Activated CD8-positive, alpha-beta T cell treated with anti-CD3 and anti-CD28 coated beads, Interleukin-2, amount 10 ng/mL, durations not matched to agents 7 days and 5 days (primary cell): ENCODE results near the gene FAM32A. TPM values are rescaled to one million over a fixed set of nuclear protein-coding genes. Genes with fewer than 3 reads are reported as not detected.
A peak's percentile ranks its signal among the peaks of the same experiment; 100 is the strongest.

Experiments
- ATAC-seq: fragments of 150-1000 bp; cut with Tn5 transposase; one replicate; pipeline ENCODE4 v1.10.0; 2021; ENCODE audit warnings: moderate library complexity
- CTCF ChIA-PET: fragments of 350-600 bp; sonication (Branson Sonifier 250); formaldehyde crosslinking; loops from one replicate; lab custom pipeline; 2021; ENCODE audit warnings: antibody characterized with exemption; lab: Charles Lee
- POLR2A ChIA-PET: fragments of 350-600 bp; sonication (Branson Sonifier 250); formaldehyde crosslinking; loops from one replicate; lab custom pipeline; 2021; ENCODE audit warnings: antibody characterized with exemption; lab: Charles Lee
- DNase-seq: peaks from one replicate; pipeline ENCODE4 v3.0.0-alpha.2; 2020
- H3K27ac Mint-ChIP-seq: one replicate; pipeline ENCODE4 v1.8.0; 2021; ENCODE audit warnings: mild to moderate bottlenecking, mixed read lengths
- H3K27me3 Mint-ChIP-seq: one replicate; pipeline ENCODE4 v1.8.0; 2021; ENCODE audit warnings: low read depth, mixed read lengths
- H3K36me3 Mint-ChIP-seq: one replicate; pipeline ENCODE4 v1.8.0; 2021; ENCODE audit warnings: low read depth, mixed read lengths
- H3K4me1 Mint-ChIP-seq: one replicate; pipeline ENCODE4 v1.8.0; 2021; ENCODE audit warnings: low read depth, mixed read lengths
- H3K4me3 Mint-ChIP-seq: one replicate; pipeline ENCODE4 v1.8.0; 2021; ENCODE audit warnings: mild to moderate bottlenecking, mixed read lengths
- H3K9me3 Mint-ChIP-seq: one replicate; pipeline ENCODE4 v1.8.0; 2022; ENCODE audit warnings: mixed read lengths; ENCODE audit not compliant: insufficient read depth
- total RNA-seq, 2 experiments: library from RNA; stranded (reverse); gene quantifications; one replicate each; pipeline ENCODE4 v1.2.3, GENCODE V29; 2021

FAM32A gene
- total RNA-seq, 2 experiments from 2014 or later, result 65.8 to 69.4 TPM

DNA sequence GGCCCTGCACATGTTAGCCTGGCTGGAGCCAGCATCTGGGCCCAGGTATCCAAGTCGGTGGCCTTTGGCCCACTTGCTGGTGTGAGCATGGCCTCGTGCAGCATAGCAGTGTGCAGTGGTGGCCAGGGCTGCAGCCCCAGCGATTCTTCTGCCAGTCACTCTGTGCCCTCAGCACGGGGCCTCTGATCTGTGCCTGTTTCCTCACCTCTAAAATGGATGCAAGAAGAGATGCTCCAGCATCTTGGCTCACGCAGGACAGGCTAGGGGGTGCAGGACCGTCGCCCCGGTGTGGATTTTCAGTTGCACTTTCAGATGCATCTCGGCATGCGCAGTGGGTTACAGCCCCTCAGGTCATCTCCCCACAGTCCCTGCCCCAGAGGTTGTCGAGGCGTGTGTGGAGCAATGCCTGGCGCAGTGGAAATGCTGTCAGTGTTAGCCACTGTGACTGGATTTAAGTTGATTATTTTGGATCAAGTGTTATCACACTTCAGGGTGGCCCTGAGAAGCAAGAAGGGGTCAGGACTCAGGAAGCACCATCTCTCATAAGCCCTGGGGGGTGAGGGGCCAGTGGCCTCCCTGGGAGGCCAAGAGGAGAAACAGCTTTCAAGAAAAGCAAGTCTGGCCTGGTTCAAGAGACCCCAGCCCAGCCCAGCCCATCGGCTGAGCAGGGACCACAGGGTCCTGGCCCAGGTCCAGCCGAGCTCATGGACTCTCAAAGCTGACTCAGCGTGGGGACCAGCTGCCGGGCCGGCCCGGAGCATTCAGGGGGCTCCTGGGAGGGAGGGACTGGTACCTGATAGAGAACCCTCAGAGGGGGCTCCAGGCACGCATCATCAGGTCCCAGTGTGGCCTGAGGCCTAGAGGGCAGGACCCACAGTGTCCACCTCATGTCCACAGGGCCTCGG is 40.3 kb downstream of the FAM32A start:
- DNase-seq (no peak), ATAC-seq (no peak)
- ChIA-PET CTCF (no interaction called here), POLR2A (no interaction called here)
- H3K36me3 Mint-ChIP-seq, result peaks cover 61% of the 10 kb centered on the region
- H3K4me1 Mint-ChIP-seq, result no peaks in the 10 kb centered on the region
- H3K4me3 Mint-ChIP-seq, result no peak overlapping the region
- H3K9me3 Mint-ChIP-seq, result peaks cover 15% of the 10 kb centered on the region
- no peak overlapping the region for H3K27ac Mint-ChIP-seq
- H3K27me3 Mint-ChIP-seq, result no peaks in the 10 kb centered on the region

- CTCF ChIA-PET, result no interaction called here
- Mint-ChIP-seq H3K4me1 (no peaks in the 10 kb centered on the region), H3K9me3 (peaks cover 9% of the 10 kb centered on the region), H3K27me3 (no peaks in the 10 kb centered on the region), H3K36me3 (peaks cover 58% of the 10 kb centered on the region), H3K4me3 (no peak overlapping the region), H3K27ac (no peak overlapping the region)
- POLR2A ChIA-PET, result interaction anchor here (0.8 kb wide), 1 partner anchor 13 kb away, joined by 3 read pairs; no protein-coding TSS in a partner anchor
- ATAC-seq, result no peak
- DNase-seq, result no peak
Measured at GRCh38 chr19:16226184-16226591, 41.0 kb downstream of the FAM32A start.

GRCh38 chr19:16226878-16227836 is 41.9 kb downstream of the FAM32A start:
- ChIA-PET CTCF (no interaction called here), POLR2A (interaction anchor here (0.8 to 1.5 kb wide), 2 partner anchors 9 to 12 kb away, joined by 3 read pairs; no protein-coding TSS in a partner anchor)
- Mint-ChIP-seq H3K4me1 (peaks cover under 1% of the 10 kb centered on the region), H3K36me3 (peaks cover 56% of the 10 kb centered on the region), H3K4me3 (no peak overlapping the region), H3K9me3 (peaks cover 5% of the 10 kb centered on the region), H3K27ac (no peak overlapping the region), H3K27me3 (no peaks in the 10 kb centered on the region)
- no peak for ATAC-seq
- DNase-seq, result no peak

DNA sequence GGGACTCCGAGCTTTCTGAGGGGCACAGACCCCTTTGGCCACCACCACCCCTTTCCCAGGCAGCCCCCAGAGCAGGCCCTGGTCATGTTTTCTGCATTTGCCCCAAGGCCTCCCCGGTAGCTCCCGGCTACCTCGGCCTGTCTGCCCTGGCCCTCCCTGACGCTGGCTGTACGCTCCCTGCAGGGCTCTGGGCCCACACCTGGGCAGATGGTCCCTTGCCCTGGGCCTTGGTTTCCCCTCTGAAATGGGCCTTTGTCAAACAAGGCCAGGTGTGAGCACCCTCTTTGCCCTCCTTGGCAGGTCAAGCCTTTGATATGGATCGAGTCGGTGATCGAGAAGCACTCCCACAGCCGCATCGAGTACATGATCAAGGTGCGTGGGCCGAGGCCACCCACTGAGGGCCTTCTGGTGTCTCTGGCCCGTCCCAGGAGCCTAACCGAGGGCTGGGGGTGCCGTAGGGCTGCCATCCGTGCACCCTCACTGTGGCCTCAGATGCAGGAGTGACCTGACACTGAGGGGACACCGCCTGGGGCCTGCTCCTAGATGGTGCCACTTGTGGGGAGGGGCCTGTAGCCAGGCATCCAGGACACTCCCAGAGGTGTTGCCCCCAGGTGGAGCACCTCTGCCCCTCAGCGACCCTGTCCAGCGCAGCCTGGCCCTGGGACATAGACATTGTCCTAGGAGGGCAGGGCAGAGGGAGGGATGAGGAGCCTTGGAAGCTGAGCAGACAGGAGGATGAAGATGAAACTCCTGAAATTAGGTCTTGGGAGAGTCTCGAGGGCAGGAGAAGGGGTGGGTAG is 42.8 kb downstream of the FAM32A start:
- no peak overlapping the region for H3K4me3 Mint-ChIP-seq
- H3K4me1 Mint-ChIP-seq, result peaks cover 9% of the 10 kb centered on the region
- H3K36me3 Mint-ChIP-seq, result peaks cover 50% of the 10 kb centered on the region
- no peak overlapping the region for H3K27ac Mint-ChIP-seq
- DNase-seq (no peak), ATAC-seq (no peak)
- ChIA-PET CTCF (no interaction called here), POLR2A (interaction anchor here (1.5 kb wide), 1 partner anchor 10 kb away, joined by 3 read pairs; no protein-coding TSS in a partner anchor)
- H3K27me3 Mint-ChIP-seq, result no peaks in the 10 kb centered on the region
- no peaks in the 10 kb centered on the region for H3K9me3 Mint-ChIP-seq

- Mint-ChIP-seq H3K36me3 (peaks cover 46% of the 10 kb centered on the region), H3K4me3 (no peak overlapping the region), H3K27ac (no peak overlapping the region), H3K4me1 (peaks cover 16% of the 10 kb centered on the region), H3K27me3 (no peaks in the 10 kb centered on the region), H3K9me3 (no peaks in the 10 kb centered on the region)
- ChIA-PET POLR2A (no interaction called here), CTCF (no interaction called here)
- DNase-seq (no peak), ATAC-seq (no peak)
Measured at GRCh38 chr19:16228637-16229321, 43.6 kb downstream of the FAM32A start.

- Mint-ChIP-seq H3K27ac (no peak overlapping the region), H3K9me3 (no peaks in the 10 kb centered on the region), H3K27me3 (no peaks in the 10 kb centered on the region), H3K36me3 (peaks cover 46% of the 10 kb centered on the region), H3K4me1 (peaks cover 21% of the 10 kb centered on the region), H3K4me3 (no peak overlapping the region)
- POLR2A ChIA-PET, result interaction anchor here (1.1 kb wide), 1 partner anchor 32 kb away, joined by 3 read pairs; the partner anchor contains the start of gene AP1M1
- DNase-seq (no peak), ATAC-seq (no peak)
- CTCF ChIA-PET, result no interaction called here
Measured at GRCh38 chr19:16229322-16229641, 44.1 kb downstream of the FAM32A start.

GRCh38 chr19:16232127-16232526 is 46.9 kb downstream of the FAM32A start:
- ChIA-PET CTCF (interaction anchor here (1.4 kb wide), 1 partner anchor 20 kb away, joined by 4 read pairs; no protein-coding TSS in a partner anchor), POLR2A (no interaction called here)
- Mint-ChIP-seq H3K27me3 (no peaks in the 10 kb centered on the region), H3K4me3 (no peak overlapping the region), H3K36me3 (peaks cover 64% of the 10 kb centered on the region), H3K9me3 (no peaks in the 10 kb centered on the region), H3K27ac (no peak overlapping the region), H3K4me1 (peaks cover 42% of the 10 kb centered on the region)
- ATAC-seq, result no peak
- DNase-seq, result no peak

DNA sequence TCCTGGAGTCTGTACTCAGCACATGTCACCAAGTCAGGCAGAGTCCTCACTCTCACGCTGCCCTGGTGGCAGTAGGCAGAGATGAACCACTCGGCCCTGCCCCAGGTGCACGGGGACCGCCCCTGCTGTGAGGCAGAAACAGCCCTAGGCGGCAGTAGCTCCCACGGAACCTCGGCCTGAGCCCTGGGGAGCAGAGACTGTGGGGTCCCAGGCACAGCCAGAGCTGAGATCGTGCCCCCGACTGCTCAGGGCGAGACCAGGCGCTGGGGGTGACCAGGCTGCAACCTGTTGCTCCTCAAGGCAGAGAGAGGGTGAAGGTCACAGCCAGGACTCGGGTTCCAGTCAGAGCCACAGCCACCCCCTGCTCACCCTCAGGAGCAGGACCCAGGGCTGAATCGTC is 47.4 kb downstream of the FAM32A start:
- Mint-ChIP-seq H3K27ac (peak overlapping the region; percentile 70), H3K36me3 (peaks cover 60% of the 10 kb centered on the region), H3K4me3 (no peak overlapping the region), H3K4me1 (peaks cover 42% of the 10 kb centered on the region), H3K9me3 (no peaks in the 10 kb centered on the region), H3K27me3 (no peaks in the 10 kb centered on the region)
- ATAC-seq, result no peak
- DNase-seq, result no peak
- ChIA-PET POLR2A (interaction anchor here (1.3 kb wide), 1 partner anchor 92 kb away, joined by 3 read pairs; the partner anchor contains the start of gene KLF2), CTCF (interaction anchor here (1.0 to 1.4 kb wide), 4 partner anchors 13 to 154 kb away, joined by 3 to 6 read pairs (median 4); partner anchors contain the start of gene FAM32A)

- peaks cover 49% of the 10 kb centered on the region for H3K4me1 Mint-ChIP-seq
- no peak overlapping the region for H3K4me3 Mint-ChIP-seq
- no peak for ATAC-seq
Measured at GRCh38 chr19:16233081-16233776, 48.0 kb downstream of the FAM32A start.

More at GRCh38 chr19:16233081-16233776, 48.0 kb downstream of the FAM32A start:
- DNase-seq, result no peak
- ChIA-PET CTCF (interaction anchor here (1.0 to 1.4 kb wide), 4 partner anchors 12 to 153 kb away, joined by 3 to 6 read pairs (median 4); partner anchors contain the start of gene FAM32A), POLR2A (interaction anchor here (1.3 kb wide), 1 partner anchor 91 kb away, joined by 3 read pairs; the partner anchor contains the start of gene KLF2)
- Mint-ChIP-seq H3K36me3 (peaks cover 58% of the 10 kb centered on the region), H3K9me3 (no peaks in the 10 kb centered on the region), H3K27ac (peak overlapping the region; percentile 91), H3K27me3 (no peaks in the 10 kb centered on the region)
